Bronchial epithelial cell (primary cell): ENCODE data around the gene SSX2IP. TPM values are rescaled to one million over a fixed set of nuclear protein-coding genes. Genes with fewer than 3 reads are reported as not detected.
"Not testable (repeated sequence)": the region's sequence is repeated elsewhere in the genome, so short reads cannot be mapped to it uniquely, and the experiment has no call there.

Source experiments
- DNase-seq: peaks from one replicate; pipeline ENCODE4 v3.0.0-alpha.2; 2010; ENCODE audit warnings: low read depth
- FAIRE-seq: peaks from 2 replicates; lab custom pipeline; 2011; peaks lifted over from hg19 to GRCh38; lab: Jason Lieb, UNC
- H3K27me3 ChIP-seq: 2 replicates; pipeline ENCODE4 v1.5.1; 2011; ENCODE audit warnings: low read length; ENCODE audit not compliant: control insufficient read depth, insufficient read depth
- H3K36me3 ChIP-seq: 2 replicates; pipeline ENCODE4 v1.5.1; 2011; ENCODE audit warnings: low read length; ENCODE audit not compliant: control insufficient read depth, insufficient read depth
- H3K4me3 ChIP-seq: 2 replicates; pipeline ENCODE4 v1.5.1; 2011; ENCODE audit warnings: mild to moderate bottlenecking, low read depth, low read length, control low read depth
- total RNA-seq: library from RNA; depleted of rRNA; stranded (reverse); fragments of >200 nt; gene quantifications from 2 replicates; pipeline ENCODE4 v1.2.1, GENCODE V29; 2014
- TF ChIP-seq, protein P1 (sequence below): IDR thresholded peaks from 2 replicates; pipeline ENCODE4 v1.5.1; 2011; ENCODE audit warnings: mild to moderate bottlenecking, moderate library complexity, low read length, control low read depth, inconsistent platforms; ENCODE audit not compliant: insufficient read depth, severe bottlenecking

SSX2IP gene
- total RNA-seq, 1 donor from 2014 or later: 11.6 TPM

DNA sequence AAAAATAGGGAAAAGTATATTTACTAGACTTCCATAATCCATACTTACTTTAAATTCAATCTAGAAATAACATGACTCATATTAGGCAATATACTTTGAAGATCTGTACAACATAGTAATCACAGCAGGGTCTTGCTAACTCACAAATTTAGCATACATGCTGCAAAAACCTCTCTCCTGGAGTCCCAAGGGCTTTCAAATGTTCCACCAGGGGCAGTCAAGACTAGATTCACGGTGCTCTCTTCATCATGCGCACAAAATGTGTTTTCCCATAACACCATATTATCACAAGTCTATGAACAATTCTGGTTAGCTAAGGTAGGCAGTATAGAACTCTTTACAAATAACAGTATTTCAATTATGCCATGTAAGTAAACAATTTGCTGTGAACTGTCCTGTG is 45.8 kb downstream of the SSX2IP start:
- FAIRE-seq: no peak
- TF ChIP-seq, protein P1, sequence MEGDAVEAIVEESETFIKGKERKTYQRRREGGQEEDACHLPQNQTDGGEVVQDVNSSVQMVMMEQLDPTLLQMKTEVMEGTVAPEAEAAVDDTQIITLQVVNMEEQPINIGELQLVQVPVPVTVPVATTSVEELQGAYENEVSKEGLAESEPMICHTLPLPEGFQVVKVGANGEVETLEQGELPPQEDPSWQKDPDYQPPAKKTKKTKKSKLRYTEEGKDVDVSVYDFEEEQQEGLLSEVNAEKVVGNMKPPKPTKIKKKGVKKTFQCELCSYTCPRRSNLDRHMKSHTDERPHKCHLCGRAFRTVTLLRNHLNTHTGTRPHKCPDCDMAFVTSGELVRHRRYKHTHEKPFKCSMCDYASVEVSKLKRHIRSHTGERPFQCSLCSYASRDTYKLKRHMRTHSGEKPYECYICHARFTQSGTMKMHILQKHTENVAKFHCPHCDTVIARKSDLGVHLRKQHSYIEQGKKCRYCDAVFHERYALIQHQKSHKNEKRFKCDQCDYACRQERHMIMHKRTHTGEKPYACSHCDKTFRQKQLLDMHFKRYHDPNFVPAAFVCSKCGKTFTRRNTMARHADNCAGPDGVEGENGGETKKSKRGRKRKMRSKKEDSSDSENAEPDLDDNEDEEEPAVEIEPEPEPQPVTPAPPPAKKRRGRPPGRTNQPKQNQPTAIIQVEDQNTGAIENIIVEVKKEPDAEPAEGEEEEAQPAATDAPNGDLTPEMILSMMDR: no peak
- Histone ChIP-seq H3K27me3 (no peaks in the 10 kb centered on the region), H3K4me3 (no peak overlapping the region), H3K36me3 (no peaks in the 10 kb centered on the region)
- no peak for DNase-seq

DNA sequence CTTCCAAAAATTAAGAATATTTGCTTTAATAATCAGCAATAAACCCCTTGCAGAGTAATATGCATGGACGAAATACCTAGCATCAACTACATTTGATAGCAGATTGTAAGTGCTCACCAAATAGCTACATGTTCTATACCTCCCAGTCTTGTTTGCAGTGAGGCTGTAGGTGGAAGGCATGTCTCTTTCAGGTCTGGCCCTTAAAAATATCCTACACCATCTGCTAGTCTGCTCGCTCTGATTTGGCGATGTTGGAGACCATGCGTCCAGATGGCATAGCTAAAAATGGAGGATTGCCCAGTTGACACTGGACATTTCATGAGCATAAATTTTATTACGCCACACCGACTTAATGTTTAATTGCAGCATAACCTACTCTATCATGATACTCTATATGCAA is 47.1 kb downstream of the SSX2IP start:
- Histone ChIP-seq H3K27me3 (no peaks in the 10 kb centered on the region), H3K36me3 (no peaks in the 10 kb centered on the region), H3K4me3 (no peak overlapping the region)
- no peak for DNase-seq
- no peak for FAIRE-seq
- TF ChIP-seq, protein P1: no peak

DNA sequence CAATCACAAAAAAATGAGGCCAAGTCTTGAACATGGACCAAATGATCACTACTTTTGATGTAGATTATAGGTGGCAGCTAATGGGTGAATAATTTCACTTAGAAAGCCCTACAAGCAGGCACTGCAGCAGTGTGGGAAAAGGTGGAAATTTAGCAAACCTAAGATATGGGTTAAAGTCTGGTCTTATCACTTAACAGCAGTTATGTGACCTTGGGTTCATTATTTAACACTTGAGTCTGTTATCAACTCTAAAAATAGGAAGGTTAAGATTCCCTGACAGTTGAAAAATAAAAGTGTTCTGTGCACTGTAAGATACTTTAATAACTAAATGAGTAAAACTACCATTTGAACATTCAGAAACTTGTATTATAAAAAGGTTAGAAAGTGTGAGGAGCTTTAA is 47.5 kb downstream of the SSX2IP start:
- DNase-seq (no peak), FAIRE-seq (no peak)
- TF ChIP-seq, protein P1: no peak
- Histone ChIP-seq H3K4me3 (no peak overlapping the region), H3K36me3 (no peaks in the 10 kb centered on the region), H3K27me3 (no peaks in the 10 kb centered on the region)

- DNase-seq, FAIRE-seq, H3K27me3 ChIP-seq, H3K36me3 ChIP-seq, H3K4me3 ChIP-seq: not testable (repeated sequence)
Measured at GRCh38 chr1:84639731-84640130, 50.5 kb downstream of the SSX2IP start.

GRCh38 chr1:84635429-84635828 is 54.8 kb downstream of the SSX2IP start:
- FAIRE-seq: no peak
- Histone ChIP-seq H3K4me3 (no peak overlapping the region), H3K27me3 (no peaks in the 10 kb centered on the region), H3K36me3 (no peaks in the 10 kb centered on the region)
- no peak for DNase-seq
- TF ChIP-seq, protein P1: no peak

GRCh38 chr1:84634536-84635205 is 55.6 kb downstream of the SSX2IP start:
- FAIRE-seq: peak; percentile 88
- Histone ChIP-seq H3K4me3 (no peak overlapping the region), H3K36me3 (no peaks in the 10 kb centered on the region), H3K27me3 (no peaks in the 10 kb centered on the region)
- TF ChIP-seq, protein P1: no peak
- DNase-seq: peak; percentile 96
